Mucosa of descending colon (tissue), 3 donors: Measurements from ENCODE around the gene URB1. TPM values are rescaled to one million over a fixed set of nuclear protein-coding genes. Genes with fewer than 3 reads are reported as not detected.

ENCODE experiments used
- ATAC-seq: fragments of 200-7000 bp; cut with Tn5 transposase; one replicate; pipeline ENCODE4 v1.9.1; 2020; ENCODE audit warnings: mild to moderate bottlenecking, moderate library complexity
- DNase-seq, 3 donors: peaks; one replicate each; pipeline ENCODE4 v3.0.0-alpha.2; 2020
- H3K36me3 ChIP-seq: fragments of 200-600 bp; one replicate; pipeline ENCODE4 v1.8.0; 2021; ENCODE audit warnings: low read depth, mild to moderate bottlenecking
- H3K4me1 ChIP-seq: fragments of 200-600 bp; one replicate; pipeline ENCODE4 v1.8.0; 2021; ENCODE audit warnings: low read depth, mild to moderate bottlenecking
- H3K4me3 ChIP-seq: fragments of 200-600 bp; one replicate; pipeline ENCODE4 v1.8.0; 2021; ENCODE audit warnings: mild to moderate bottlenecking
- H3K9me3 ChIP-seq: fragments of 200-600 bp; one replicate; pipeline ENCODE4 v1.8.0; 2021; ENCODE audit warnings: mild to moderate bottlenecking
- intact Hi-C, 2 donors: fragments of 100-400 bp; cut with DNase I in 1 of 2; cut with micrococcal nuclease in 1 of 2; formaldehyde crosslinking; loops; one replicate each; pipeline versions ENCODE4 v1.11.0 to v1.11.1; 2022; cut with DNase I, micrococcal nuclease
- total RNA-seq, 3 donors: library from RNA; stranded (reverse); fragmentation: NEBNext Ultra II Directional in 2 of 3; extraction: Animal tissue kit (Norgen Biotek cat#: 25700) in 2 of 3; gene quantifications; one replicate each; pipeline versions ENCODE4 v1.2.1 to v1.2.4, GENCODE V29; 2021 to 2023
- TF ChIP-seq, protein P1 (sequence below): fragments of 200-600 bp; IDR thresholded peaks from one replicate; pipeline ENCODE4 v1.8.0; 2022; ENCODE audit warnings: antibody characterized with exemption, mild to moderate bottlenecking
- donor health status: DM: no; HTN: no; CAD: no; lungs with moderate emphysema.
- donor health status: DM: no; HTN: no; CAD: no.
- donor health status: DM: no; HTN: yes; CAD: no.

The URB1 gene
- total RNA-seq, 3 donors from 2014 or later = 8.4 to 13.5 (median 8.7) TPM

DNA sequence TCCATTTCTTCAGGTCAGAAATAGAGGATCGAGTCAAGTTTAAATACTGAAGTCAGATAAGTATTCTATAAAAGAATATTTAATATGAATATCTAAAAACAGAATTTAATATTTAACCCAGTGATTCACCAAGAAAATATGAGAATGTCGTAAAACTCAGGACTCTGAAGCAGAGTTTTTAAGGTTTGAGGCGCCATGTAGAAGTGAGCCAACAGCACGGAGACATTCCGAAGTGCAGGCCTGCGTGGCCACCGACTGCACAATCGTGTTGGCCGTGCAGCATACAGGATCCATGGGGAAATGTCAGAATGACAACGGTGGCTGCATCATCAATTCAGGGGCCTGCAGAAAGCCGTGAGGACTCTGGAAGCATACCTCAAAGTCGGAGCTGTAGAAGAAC lies 70.7 kb downstream of the URB1 start:
- no peaks in the 10 kb centered on the region for H3K4me1 ChIP-seq
- DNase-seq (no peak), ATAC-seq (no peak)
- intact Hi-C loops = no loop called here
- no peak overlapping the region for H3K4me3 ChIP-seq
- TF ChIP-seq, protein P1, sequence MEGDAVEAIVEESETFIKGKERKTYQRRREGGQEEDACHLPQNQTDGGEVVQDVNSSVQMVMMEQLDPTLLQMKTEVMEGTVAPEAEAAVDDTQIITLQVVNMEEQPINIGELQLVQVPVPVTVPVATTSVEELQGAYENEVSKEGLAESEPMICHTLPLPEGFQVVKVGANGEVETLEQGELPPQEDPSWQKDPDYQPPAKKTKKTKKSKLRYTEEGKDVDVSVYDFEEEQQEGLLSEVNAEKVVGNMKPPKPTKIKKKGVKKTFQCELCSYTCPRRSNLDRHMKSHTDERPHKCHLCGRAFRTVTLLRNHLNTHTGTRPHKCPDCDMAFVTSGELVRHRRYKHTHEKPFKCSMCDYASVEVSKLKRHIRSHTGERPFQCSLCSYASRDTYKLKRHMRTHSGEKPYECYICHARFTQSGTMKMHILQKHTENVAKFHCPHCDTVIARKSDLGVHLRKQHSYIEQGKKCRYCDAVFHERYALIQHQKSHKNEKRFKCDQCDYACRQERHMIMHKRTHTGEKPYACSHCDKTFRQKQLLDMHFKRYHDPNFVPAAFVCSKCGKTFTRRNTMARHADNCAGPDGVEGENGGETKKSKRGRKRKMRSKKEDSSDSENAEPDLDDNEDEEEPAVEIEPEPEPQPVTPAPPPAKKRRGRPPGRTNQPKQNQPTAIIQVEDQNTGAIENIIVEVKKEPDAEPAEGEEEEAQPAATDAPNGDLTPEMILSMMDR = no peak
- H3K36me3 ChIP-seq = peaks cover 4% of the 10 kb centered on the region
- H3K9me3 ChIP-seq = no peaks in the 10 kb centered on the region

DNA sequence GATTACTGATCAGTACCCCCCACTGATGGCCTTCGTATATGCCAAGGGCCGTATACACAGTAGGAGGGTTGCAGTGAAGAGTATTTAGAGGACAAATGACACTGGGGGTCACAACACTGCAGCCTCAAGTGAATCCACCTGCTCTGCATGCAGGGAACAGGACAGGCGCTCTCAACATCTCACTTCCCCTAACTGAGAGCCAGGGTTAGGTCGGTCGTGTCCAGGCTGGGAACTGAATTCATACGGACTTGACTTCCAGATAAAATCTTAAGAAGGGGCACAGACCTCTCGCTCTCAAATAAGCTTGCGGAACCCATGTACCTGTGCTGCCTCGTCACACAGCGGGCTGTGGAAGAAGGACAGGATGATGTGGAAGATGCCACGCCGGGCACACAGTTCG lies 71.3 kb downstream of the URB1 start:
- Histone ChIP-seq H3K4me1 (no peaks in the 10 kb centered on the region), H3K4me3 (no peak overlapping the region), H3K36me3 (peaks cover 4% of the 10 kb centered on the region), H3K9me3 (no peaks in the 10 kb centered on the region)
- DNase-seq (no peak), ATAC-seq (no peak)
- intact Hi-C loops = no loop called here
- TF ChIP-seq, protein P1 = no peak

DNA sequence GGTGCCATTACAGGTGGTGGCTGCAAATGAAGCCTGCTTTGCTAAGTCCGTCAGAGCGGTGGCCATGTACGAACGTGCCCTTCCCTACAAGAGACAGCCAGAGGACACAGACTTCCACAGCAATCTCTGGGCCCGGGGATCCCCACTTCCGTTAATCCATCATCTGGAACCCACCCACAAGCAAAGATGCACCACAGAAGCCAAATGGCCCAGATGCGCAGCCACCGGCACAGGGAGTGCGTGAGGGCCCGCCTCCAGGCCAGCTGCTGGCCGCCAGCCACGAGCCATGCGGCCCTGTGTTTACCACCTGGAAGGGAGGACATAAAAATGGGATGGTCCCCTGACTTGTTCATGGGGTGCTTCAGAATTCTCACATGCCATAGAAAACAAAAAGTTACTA lies 72.1 kb downstream of the URB1 start:
- intact Hi-C loops = no loop called here
- TF ChIP-seq, protein P1 = no peak
- ATAC-seq (no peak), DNase-seq (no peak)
- no peak overlapping the region for H3K4me3 ChIP-seq
- H3K9me3 ChIP-seq = no peaks in the 10 kb centered on the region
- H3K36me3 ChIP-seq = peaks cover 4% of the 10 kb centered on the region
- H3K4me1 ChIP-seq = no peaks in the 10 kb centered on the region

DNA sequence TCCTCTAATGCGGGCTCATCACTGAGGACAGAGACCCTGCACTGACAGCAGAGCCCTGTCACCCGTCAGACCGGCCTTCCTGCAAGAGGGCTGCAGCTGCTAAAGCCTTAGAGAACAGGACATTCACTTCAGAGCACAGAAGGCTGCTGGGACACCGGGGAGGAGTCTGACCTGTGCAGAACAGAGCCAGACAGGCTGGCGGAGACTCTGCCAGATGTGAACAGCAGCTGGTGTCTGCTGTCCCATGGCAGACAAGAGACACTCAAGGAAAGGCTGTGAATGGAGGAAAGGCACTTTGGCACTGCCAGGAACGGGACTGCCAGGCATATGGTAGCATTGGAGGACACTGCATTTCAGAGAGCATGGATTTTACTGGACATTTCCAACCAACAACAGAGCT lies 72.8 kb downstream of the URB1 start:
- TF ChIP-seq, protein P1 = no peak
- Histone ChIP-seq H3K9me3 (no peaks in the 10 kb centered on the region), H3K36me3 (peaks cover 4% of the 10 kb centered on the region), H3K4me1 (no peaks in the 10 kb centered on the region), H3K4me3 (no peak overlapping the region)
- no peak for DNase-seq
- intact Hi-C loops = no loop called here
- ATAC-seq = no peak

DNA sequence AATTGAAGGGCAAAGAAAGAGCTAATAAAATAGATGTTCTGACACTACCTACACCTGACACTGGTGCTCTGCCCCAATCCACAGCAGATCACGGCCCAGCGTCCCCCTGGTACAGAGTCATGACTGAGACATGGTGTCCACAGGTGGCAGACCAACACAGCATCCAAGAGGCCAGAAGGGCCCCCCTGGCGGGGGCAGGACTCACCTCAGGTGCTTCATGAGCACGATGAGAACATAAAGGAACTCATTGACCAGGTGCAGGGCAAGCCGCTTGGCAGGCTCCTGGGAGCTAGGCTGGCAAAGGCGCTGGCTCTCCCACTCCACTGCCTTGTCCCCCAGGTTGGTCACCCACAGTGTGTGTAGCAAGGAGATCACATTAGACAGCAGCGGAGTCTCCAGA lies 73.8 kb downstream of the URB1 start:
- intact Hi-C loops = no loop called here
- ATAC-seq (no peak), DNase-seq (no peak)
- H3K9me3 ChIP-seq = no peaks in the 10 kb centered on the region
- no peaks in the 10 kb centered on the region for H3K4me1 ChIP-seq
- TF ChIP-seq, protein P1 = no peak
- H3K36me3 ChIP-seq = peaks cover 4% of the 10 kb centered on the region
- no peak overlapping the region for H3K4me3 ChIP-seq

DNA sequence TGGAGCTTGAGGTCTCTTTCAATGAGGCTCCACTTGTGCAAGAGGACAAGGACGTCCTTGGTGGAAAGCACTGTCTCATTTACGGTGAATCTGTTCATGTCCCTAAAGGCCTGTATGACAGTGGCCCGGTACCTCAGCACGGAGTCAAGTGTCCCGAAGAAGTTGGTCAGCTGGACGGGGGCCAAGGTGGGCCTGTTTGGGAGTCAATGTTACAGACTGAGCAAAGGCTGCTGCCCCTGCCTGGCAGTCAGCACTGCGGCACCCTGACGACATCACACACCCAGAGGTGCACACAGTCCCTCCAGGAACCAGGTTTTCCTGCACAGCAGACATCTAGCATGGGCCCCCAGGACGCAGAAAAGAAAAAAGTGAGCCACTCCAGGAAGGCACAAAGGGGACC lies 75.1 kb downstream of the URB1 start:
- no peaks in the 10 kb centered on the region for H3K9me3 ChIP-seq
- DNase-seq = no peak
- intact Hi-C loops = no loop called here
- peaks cover 4% of the 10 kb centered on the region for H3K36me3 ChIP-seq
- H3K4me3 ChIP-seq = no peak overlapping the region
- TF ChIP-seq, protein P1 = no peak
- H3K4me1 ChIP-seq = no peaks in the 10 kb centered on the region
- no peak for ATAC-seq
